Ishikawa (cell line): ENCODE results near the gene CD83.

ENCODE experiments used
- CEBPB ChIP-seq: IDR thresholded peaks from 2 replicates; pipeline ENCODE4 v1.6.1; 2012
- CREB1 ChIP-seq: IDR thresholded peaks from 2 replicates; pipeline ENCODE4 v1.6.1; 2012; ENCODE audit warnings: low read depth
- EGR1 ChIP-seq: IDR thresholded peaks from 2 replicates; pipeline ENCODE4 v1.6.1; 2012
- EP300 ChIP-seq: IDR thresholded peaks from 2 replicates; pipeline ENCODE4 v1.6.1; 2012; ENCODE audit warnings: borderline replicate concordance
- FOXM1 ChIP-seq: IDR thresholded peaks from 2 replicates; pipeline ENCODE4 v1.6.1; 2012; ENCODE audit warnings: low read depth, borderline replicate concordance
- NFIC ChIP-seq: IDR thresholded peaks from 2 replicates; pipeline ENCODE4 v1.6.1; 2012
- RAD21 ChIP-seq: IDR thresholded peaks from 2 replicates; pipeline ENCODE4 v1.6.1; 2012; ENCODE audit warnings: low read depth
- TAF1 ChIP-seq: IDR thresholded peaks from 2 replicates; pipeline ENCODE4 v1.6.1; 2012; ENCODE audit warnings: low read depth, mild to moderate bottlenecking
- TCF12 ChIP-seq: IDR thresholded peaks from 2 replicates; pipeline ENCODE4 v1.6.1; 2012; ENCODE audit warnings: low read depth
- TEAD4 ChIP-seq: IDR thresholded peaks from 2 replicates; pipeline ENCODE4 v1.6.1; 2012
- USF1 ChIP-seq: IDR thresholded peaks from 2 replicates; pipeline ENCODE4 v1.6.1; 2012
- YY1 ChIP-seq: IDR thresholded peaks from 2 replicates; pipeline ENCODE4 v1.6.1; 2012; ENCODE audit warnings: low read depth
- ZBTB7A ChIP-seq: IDR thresholded peaks from 2 replicates; pipeline ENCODE4 v1.6.1; 2012; ENCODE audit warnings: low read depth
- TF ChIP-seq, protein P1 (sequence below): IDR thresholded peaks from 2 replicates; pipeline ENCODE4 v1.6.1; 2012; ENCODE audit warnings: low read depth, mild to moderate bottlenecking
- TF ChIP-seq, protein P2 (sequence below): IDR thresholded peaks from 2 replicates; pipeline ENCODE4 v1.6.1; 2012

CD83 gene

GRCh38 chr6:14174226-14174625, 56.7 kb downstream of the CD83 start:
- TF ChIP-seq, protein P1, sequence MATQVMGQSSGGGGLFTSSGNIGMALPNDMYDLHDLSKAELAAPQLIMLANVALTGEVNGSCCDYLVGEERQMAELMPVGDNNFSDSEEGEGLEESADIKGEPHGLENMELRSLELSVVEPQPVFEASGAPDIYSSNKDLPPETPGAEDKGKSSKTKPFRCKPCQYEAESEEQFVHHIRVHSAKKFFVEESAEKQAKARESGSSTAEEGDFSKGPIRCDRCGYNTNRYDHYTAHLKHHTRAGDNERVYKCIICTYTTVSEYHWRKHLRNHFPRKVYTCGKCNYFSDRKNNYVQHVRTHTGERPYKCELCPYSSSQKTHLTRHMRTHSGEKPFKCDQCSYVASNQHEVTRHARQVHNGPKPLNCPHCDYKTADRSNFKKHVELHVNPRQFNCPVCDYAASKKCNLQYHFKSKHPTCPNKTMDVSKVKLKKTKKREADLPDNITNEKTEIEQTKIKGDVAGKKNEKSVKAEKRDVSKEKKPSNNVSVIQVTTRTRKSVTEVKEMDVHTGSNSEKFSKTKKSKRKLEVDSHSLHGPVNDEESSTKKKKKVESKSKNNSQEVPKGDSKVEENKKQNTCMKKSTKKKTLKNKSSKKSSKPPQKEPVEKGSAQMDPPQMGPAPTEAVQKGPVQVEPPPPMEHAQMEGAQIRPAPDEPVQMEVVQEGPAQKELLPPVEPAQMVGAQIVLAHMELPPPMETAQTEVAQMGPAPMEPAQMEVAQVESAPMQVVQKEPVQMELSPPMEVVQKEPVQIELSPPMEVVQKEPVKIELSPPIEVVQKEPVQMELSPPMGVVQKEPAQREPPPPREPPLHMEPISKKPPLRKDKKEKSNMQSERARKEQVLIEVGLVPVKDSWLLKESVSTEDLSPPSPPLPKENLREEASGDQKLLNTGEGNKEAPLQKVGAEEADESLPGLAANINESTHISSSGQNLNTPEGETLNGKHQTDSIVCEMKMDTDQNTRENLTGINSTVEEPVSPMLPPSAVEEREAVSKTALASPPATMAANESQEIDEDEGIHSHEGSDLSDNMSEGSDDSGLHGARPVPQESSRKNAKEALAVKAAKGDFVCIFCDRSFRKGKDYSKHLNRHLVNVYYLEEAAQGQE = no peak

- no peak for TF ChIP-seq ZBTB7A
- no peak for TF ChIP-seq RAD21
- no peak for TF ChIP-seq TAF1
- no peak for TF ChIP-seq USF1
- no peak for TF ChIP-seq YY1
- TF ChIP-seq, protein P1 = no peak
- TF ChIP-seq EP300 = no peak
- TF ChIP-seq CEBPB = no peak
- TF ChIP-seq, protein P2, sequence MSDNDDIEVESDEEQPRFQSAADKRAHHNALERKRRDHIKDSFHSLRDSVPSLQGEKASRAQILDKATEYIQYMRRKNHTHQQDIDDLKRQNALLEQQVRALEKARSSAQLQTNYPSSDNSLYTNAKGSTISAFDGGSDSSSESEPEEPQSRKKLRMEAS = no peak
- no peak for TF ChIP-seq CREB1
- no peak for TF ChIP-seq NFIC
- TF ChIP-seq FOXM1 = no peak
- TF ChIP-seq EGR1 = no peak
- no peak for TF ChIP-seq TEAD4
- TF ChIP-seq TCF12 = no peak
Observed at GRCh38 chr6:14174996-14175395, 57.4 kb downstream of the CD83 start.

GRCh38 chr6:14176429-14176828, 58.9 kb downstream of the CD83 start:
- no peak for TF ChIP-seq NFIC
- TF ChIP-seq EP300 = no peak
- no peak for TF ChIP-seq TEAD4
- TF ChIP-seq CREB1 = no peak
- TF ChIP-seq USF1 = no peak
- TF ChIP-seq RAD21 = no peak
- TF ChIP-seq CEBPB = no peak
- TF ChIP-seq EGR1 = no peak
- TF ChIP-seq FOXM1 = no peak
- TF ChIP-seq, protein P2 = no peak
- TF ChIP-seq ZBTB7A = no peak
- TF ChIP-seq, protein P1 = no peak
- no peak for TF ChIP-seq TCF12
- TF ChIP-seq TAF1 = no peak
- no peak for TF ChIP-seq YY1

DNA sequence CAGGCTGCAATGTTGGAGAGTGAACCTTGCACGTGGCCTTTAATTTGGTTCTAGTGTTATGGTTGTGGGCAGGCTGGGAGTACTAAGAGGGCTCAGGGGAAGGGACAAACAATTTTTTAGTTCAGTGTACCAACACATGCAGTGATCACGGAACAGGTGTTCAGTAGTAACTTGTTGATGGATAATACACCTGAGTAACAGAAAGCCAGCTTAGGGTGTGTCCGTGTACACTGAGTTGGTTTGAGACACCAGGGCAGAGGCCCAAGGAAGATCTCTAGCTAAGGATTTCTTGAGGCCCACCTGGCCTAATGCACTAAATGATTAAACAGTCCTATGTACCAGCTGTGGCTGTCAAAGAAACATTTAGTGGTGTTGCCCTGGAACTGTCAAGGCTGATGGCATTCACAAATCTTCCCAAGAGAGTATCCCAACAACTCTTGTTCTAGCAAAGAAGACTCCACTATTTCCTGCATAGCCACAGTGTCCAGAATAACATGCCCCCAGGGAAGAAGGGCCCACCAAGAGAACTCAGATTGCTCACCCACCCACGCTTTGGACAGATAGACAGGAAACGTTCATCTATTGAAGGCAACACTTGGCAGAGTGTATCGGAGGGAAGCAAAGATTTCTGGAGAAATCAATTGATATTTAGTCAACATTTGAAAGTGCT, 60.0 kb downstream of the CD83 start:
- TF ChIP-seq, protein P2 = no peak
- TF ChIP-seq TAF1 (no peak), RAD21 (no peak), TEAD4 (no peak), ZBTB7A (no peak), EP300 (no peak)

GRCh38 chr6:14178083-14178445, 60.5 kb downstream of the CD83 start:
- TF ChIP-seq FOXM1 (no peak), TCF12 (no peak), EGR1 (no peak), ZBTB7A (no peak), YY1 (no peak), NFIC (no peak), CREB1 (no peak), RAD21 (no peak), TEAD4 (no peak), USF1 (no peak), EP300 (no peak), TAF1 (no peak)
- TF ChIP-seq, protein P2 = no peak
- TF ChIP-seq, protein P1 = no peak
